Uterus (tissue), 4 donors: Measurements from ENCODE around the gene TTC7B. TPM values are rescaled to one million over a fixed set of nuclear protein-coding genes. Genes with fewer than 3 reads are reported as not detected.

Experiments used
- DNase-seq, 2 donors: peaks; one replicate each; pipeline ENCODE4 v3.0.0-alpha.2; 2019 to 2020
- H3K27ac ChIP-seq, 2 donors: fragments of 200-600 bp; sonication (generic); 1 replicate in 1 of 2; 2 replicates in 1 of 2; pipeline ENCODE4 v1.5.1; 2016 to 2018
- H3K27me3 ChIP-seq, 2 donors: fragments of 200-600 bp; sonication (generic); one replicate each; pipeline ENCODE4 v1.5.1; 2018 to 2019; ENCODE audit warnings: control low read depth in 1 of 2
- H3K36me3 ChIP-seq, 2 donors: fragments of 200-600 bp; sonication (generic); one replicate each; pipeline ENCODE4 v1.5.1; 2019; ENCODE audit warnings: control low read depth in 1 of 2
- H3K4me1 ChIP-seq, 2 donors: fragments of 200-600 bp; sonication (generic); one replicate each; pipeline ENCODE4 v1.5.1; 2018 to 2019; ENCODE audit warnings: control low read depth in 1 of 2
- H3K4me3 ChIP-seq, 2 donors: fragments of 200-600 bp; sonication (generic); 1 replicate in 1 of 2; 2 replicates in 1 of 2; pipeline ENCODE4 v1.5.1; 2018 to 2019; ENCODE audit warnings: mild to moderate bottlenecking in 1 of 2
- H3K9me3 ChIP-seq, 2 donors: fragments of 200-600 bp; sonication (generic); one replicate each; pipeline ENCODE4 v1.5.1; 2019; ENCODE audit warnings: control low read depth in 1 of 2
- CTCF ChIP-seq, 4 experiments: fragments of 200-600 bp in 2 of 4; fragments of 450-650 bp in 2 of 4; sonication (generic) in 2 of 4; IDR thresholded peaks; one replicate each; pipeline ENCODE4 v1.5.1; 2016 to 2019; ENCODE audit warnings: antibody characterized with exemption in 4 of 4, mild to moderate bottlenecking in 2 of 4, moderate library complexity in 1 of 4
- POLR2A ChIP-seq, 2 donors: fragments of 450-650 bp; IDR thresholded peaks; one replicate each; pipeline ENCODE4 v1.6.1; 2016; ENCODE audit warnings: antibody characterized with exemption in 2 of 2, mild to moderate bottlenecking in 1 of 2, moderate library complexity in 1 of 2
- intact Hi-C: fragments of 100-400 bp; cut with DNase I; formaldehyde crosslinking; loops from one replicate; pipeline ENCODE4 v1.15.1; 2023; ENCODE audit warnings: low total_unique reads
- total RNA-seq, 4 donors: library from RNA; depleted of rRNA in 3 of 4; stranded (reverse); fragments of >200 nt in 3 of 4; gene quantifications; one replicate each; pipeline versions ENCODE4 v1.1.0 to v1.2.4, GENCODE V29; 2014 to 2023
- donor health status: DM: yes; HTN: yes; CAD: no.

Gene TTC7B
- total RNA-seq, 4 donors from 2014 or later = 15.3 to 73.9 (median 28.0) TPM

GRCh38 chr14:90692061-90692460 is 124.2 kb downstream of the TTC7B start:
- H3K27ac ChIP-seq = no peak overlapping the region
- intact Hi-C loops = loop anchor here (10.0 kb wide), 1 partner anchor 287 kb away; no protein-coding TSS in a partner anchor
- no peaks in the 10 kb centered on the region for H3K9me3 ChIP-seq
- H3K4me1 ChIP-seq = peaks cover 0 to 3% of the 10 kb centered on the region in 2 donors
- DNase-seq = no peak
- TF ChIP-seq POLR2A (IDR thresholded peaks at IDR 0.05) (no peak), CTCF (IDR thresholded peaks at IDR 0.05) (no peak)
- H3K27me3 ChIP-seq = no peaks in the 10 kb centered on the region
- no peaks in the 10 kb centered on the region for H3K36me3 ChIP-seq
- H3K4me3 ChIP-seq = no peak overlapping the region

GRCh38 chr14:90691627-90692026 is 124.6 kb downstream of the TTC7B start:
- intact Hi-C loops = loop anchor here (10.0 kb wide), 1 partner anchor 287 kb away; no protein-coding TSS in a partner anchor
- Histone ChIP-seq H3K9me3 (no peaks in the 10 kb centered on the region), H3K4me3 (no peak overlapping the region), H3K27ac (no peak overlapping the region), H3K4me1 (no peaks in the 10 kb centered on the region), H3K36me3 (no peaks in the 10 kb centered on the region), H3K27me3 (no peaks in the 10 kb centered on the region)
- DNase-seq = no peak
- TF ChIP-seq POLR2A (IDR thresholded peaks at IDR 0.05) = no peak
- no peak for TF ChIP-seq CTCF (IDR thresholded peaks at IDR 0.05)

GRCh38 chr14:90687680-90688079 is 128.6 kb downstream of the TTC7B start:
- H3K4me1 ChIP-seq = no peaks in the 10 kb centered on the region
- intact Hi-C loops = no loop called here
- DNase-seq = no peak
- no peak overlapping the region for H3K27ac ChIP-seq
- no peaks in the 10 kb centered on the region for H3K9me3 ChIP-seq
- no peak overlapping the region for H3K4me3 ChIP-seq
- no peaks in the 10 kb centered on the region for H3K36me3 ChIP-seq
- TF ChIP-seq CTCF (IDR thresholded peaks at IDR 0.05) (no peak), POLR2A (IDR thresholded peaks at IDR 0.05) (no peak)
- H3K27me3 ChIP-seq = no peaks in the 10 kb centered on the region

- no peak for DNase-seq
- TF ChIP-seq POLR2A (IDR thresholded peaks at IDR 0.05) (no peak), CTCF (IDR thresholded peaks at IDR 0.05) (no peak)
- Histone ChIP-seq H3K4me1 (no peaks in the 10 kb centered on the region), H3K4me3 (no peak overlapping the region), H3K36me3 (no peaks in the 10 kb centered on the region), H3K27me3 (no peaks in the 10 kb centered on the region), H3K27ac (no peak overlapping the region), H3K9me3 (no peaks in the 10 kb centered on the region)
- intact Hi-C loops = no loop called here
These were observed 133.6 kb downstream of the TTC7B start for GRCh38 chr14:90682615-90683014.

- Histone ChIP-seq H3K4me1 (no peaks in the 10 kb centered on the region), H3K9me3 (no peaks in the 10 kb centered on the region), H3K36me3 (no peaks in the 10 kb centered on the region), H3K4me3 (no peak overlapping the region), H3K27me3 (no peaks in the 10 kb centered on the region), H3K27ac (no peak overlapping the region)
- TF ChIP-seq POLR2A (IDR thresholded peaks at IDR 0.05) (no peak), CTCF (IDR thresholded peaks at IDR 0.05) (no peak)
- intact Hi-C loops = no loop called here
- no peak for DNase-seq
These were observed 134.3 kb downstream of the TTC7B start for GRCh38 chr14:90681929-90682328.
